Measurements from ENCODE around the gene PLGRKT. TPM values are rescaled to one million over a fixed set of nuclear protein-coding genes. Genes with fewer than 3 reads are reported as not detected.

Gene PLGRKT
- total and polyA plus RNA-seq, 2 experiments from 2014 or later = 28.3 to 40.3 TPM

DNA sequence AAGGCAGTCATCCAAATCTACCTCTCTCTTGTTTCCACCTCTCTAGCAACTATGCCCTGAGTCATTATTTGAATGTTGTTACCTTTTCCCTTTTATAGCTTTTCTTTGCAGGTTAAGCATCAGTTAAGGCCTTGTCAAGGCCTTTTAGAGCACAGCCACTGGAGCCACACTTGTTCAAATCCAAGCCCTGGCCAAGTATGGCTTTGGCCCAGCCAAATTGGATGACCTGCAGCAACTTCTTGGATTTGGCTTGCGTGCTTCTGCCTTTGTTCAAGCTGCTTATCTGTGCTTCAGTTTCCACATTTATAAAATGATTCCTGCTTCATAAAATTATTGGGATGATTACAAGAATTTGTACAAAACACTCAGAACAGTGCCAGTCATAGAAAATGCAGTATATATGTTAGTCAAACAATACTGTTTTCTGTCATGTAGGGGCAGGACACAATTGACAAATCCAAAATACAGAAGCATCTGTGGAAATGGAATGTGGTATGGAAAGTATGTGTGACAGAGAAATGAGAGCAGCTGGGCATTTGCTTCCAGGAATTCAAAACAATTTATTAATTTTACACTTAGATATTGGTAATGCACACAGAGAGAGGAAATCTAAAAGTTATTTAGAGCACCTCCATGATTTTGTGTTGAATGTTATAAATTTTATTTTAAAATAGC, 80.2 kb downstream of the PLGRKT start:
- DNase-seq = no peak
- no peaks in the 10 kb centered on the region for H3K27me3 ChIP-seq (replicated peaks; ENCODE audit: insufficient read depth)
- no peaks in the 10 kb centered on the region for H3K9me3 ChIP-seq (ENCODE audit: low read depth)
- no peak overlapping the region for H3K9ac ChIP-seq
- H3K9me2 ChIP-seq (ENCODE audit: insufficient read depth) = no peaks in the 10 kb centered on the region
- no peaks in the 10 kb centered on the region for H3F3A ChIP-seq (ENCODE audit: insufficient read depth)
- no peak overlapping the region for H3K27ac ChIP-seq
- no peak overlapping the region for H2AFZ ChIP-seq
- no peak for TF ChIP-seq EZH2 (IDR thresholded peaks at IDR 0.05; ENCODE audit: insufficient read depth, poor library complexity, severe bottlenecking)
- H4K20me1 ChIP-seq (ENCODE audit: insufficient read depth) = no peaks in the 10 kb centered on the region
- no peaks in the 10 kb centered on the region for H3K4me1 ChIP-seq (ENCODE audit: insufficient read depth)
- H3K4me3 ChIP-seq = no peak overlapping the region
- in situ Hi-C loops (cut with MboI) = no loop called here
- no peaks in the 10 kb centered on the region for H3K36me3 ChIP-seq (ENCODE audit: low read depth)
- 95 to 100% methylated on average over 1 of the region's 1 CpG for WGBS, 2 experiments (ENCODE audit: low coverage in 1 of 2, low lambda C conversion rate in 2 of 2, missing lambda C conversion rate in 2 of 2)
- no peaks in the 10 kb centered on the region for H3K79me2 ChIP-seq (ENCODE audit: insufficient read depth)
- H3K4me2 ChIP-seq (ENCODE audit: unreplicated experiment) = no peak overlapping the region

GRCh38 chr9:5355817-5356216, 81.9 kb downstream of the PLGRKT start:
- Histone ChIP-seq H3K9me3 (ENCODE audit: low read depth) (no peaks in the 10 kb centered on the region), H3K27me3 (replicated peaks; ENCODE audit: insufficient read depth) (no peaks in the 10 kb centered on the region), H3K36me3 (ENCODE audit: low read depth) (no peaks in the 10 kb centered on the region), H3K27ac (no peak overlapping the region), H4K20me1 (ENCODE audit: insufficient read depth) (no peaks in the 10 kb centered on the region), H2AFZ (no peak overlapping the region), H3K9ac (no peak overlapping the region), H3F3A (ENCODE audit: insufficient read depth) (no peaks in the 10 kb centered on the region), H3K4me1 (ENCODE audit: insufficient read depth) (no peaks in the 10 kb centered on the region), H3K9me2 (ENCODE audit: insufficient read depth) (no peaks in the 10 kb centered on the region), H3K4me2 (ENCODE audit: unreplicated experiment) (no peak overlapping the region), H3K4me3 (no peak overlapping the region), H3K79me2 (ENCODE audit: insufficient read depth) (no peaks in the 10 kb centered on the region)
- DNase-seq = no peak
- TF ChIP-seq EZH2phosphoT487 (IDR thresholded peaks at IDR 0.05; ENCODE audit: insufficient read depth, low read depth) (no peak), EZH2 (IDR thresholded peaks at IDR 0.05; ENCODE audit: insufficient read depth, poor library complexity, severe bottlenecking) (no peak)
- WGBS, 2 experiments (ENCODE audit: low coverage in 1 of 2, low lambda C conversion rate in 2 of 2, missing lambda C conversion rate in 2 of 2) = 91 to 97% methylated on average over 2 of the region's 2 CpGs
- in situ Hi-C loops (cut with MboI) = no loop called here

DNA sequence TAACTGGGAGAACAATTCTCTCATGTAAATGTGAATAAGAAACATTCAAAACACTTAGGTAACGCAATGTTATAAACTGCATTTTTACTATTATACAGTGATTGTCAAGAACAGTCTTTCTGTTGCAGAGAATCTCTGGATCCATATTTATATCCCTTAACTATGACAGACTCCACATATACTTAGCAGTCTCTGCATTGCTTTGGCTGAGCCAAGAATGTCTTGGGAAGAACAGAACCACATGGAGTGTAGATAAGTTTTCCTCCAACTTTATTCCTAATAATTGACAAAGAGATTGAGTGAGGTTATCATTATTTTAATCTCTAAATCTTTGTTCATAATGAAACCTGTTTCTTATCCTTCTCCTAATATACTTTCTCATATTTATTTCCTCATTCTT, 82.5 kb downstream of the PLGRKT start:
- H3K9me2 ChIP-seq (ENCODE audit: insufficient read depth) = no peaks in the 10 kb centered on the region
- H3K27ac ChIP-seq = no peak overlapping the region
- no peaks in the 10 kb centered on the region for H3F3A ChIP-seq (ENCODE audit: insufficient read depth)
- no peaks in the 10 kb centered on the region for H3K4me1 ChIP-seq (ENCODE audit: insufficient read depth)
- TF ChIP-seq EZH2phosphoT487 (IDR thresholded peaks at IDR 0.05; ENCODE audit: insufficient read depth, low read depth) = no peak
- no peak for TF ChIP-seq EZH2 (IDR thresholded peaks at IDR 0.05; ENCODE audit: insufficient read depth, poor library complexity, severe bottlenecking)
- H3K4me2 ChIP-seq (ENCODE audit: unreplicated experiment) = no peak overlapping the region
- no peaks in the 10 kb centered on the region for H4K20me1 ChIP-seq (ENCODE audit: insufficient read depth)
- 100% methylated on average over 1 of the region's 1 CpG for WGBS, 2 experiments (ENCODE audit: low coverage in 1 of 2, low lambda C conversion rate in 2 of 2, missing lambda C conversion rate in 2 of 2)
- in situ Hi-C loops (cut with MboI) = no loop called here
- H3K79me2 ChIP-seq (ENCODE audit: insufficient read depth) = no peaks in the 10 kb centered on the region
- no peaks in the 10 kb centered on the region for H3K9me3 ChIP-seq (ENCODE audit: low read depth)
- H3K36me3 ChIP-seq (ENCODE audit: low read depth) = no peaks in the 10 kb centered on the region
- no peak overlapping the region for H2AFZ ChIP-seq
- DNase-seq = no peak
- H3K27me3 ChIP-seq (replicated peaks; ENCODE audit: insufficient read depth) = no peaks in the 10 kb centered on the region
- H3K9ac ChIP-seq = no peak overlapping the region
- no peak overlapping the region for H3K4me3 ChIP-seq

DNA sequence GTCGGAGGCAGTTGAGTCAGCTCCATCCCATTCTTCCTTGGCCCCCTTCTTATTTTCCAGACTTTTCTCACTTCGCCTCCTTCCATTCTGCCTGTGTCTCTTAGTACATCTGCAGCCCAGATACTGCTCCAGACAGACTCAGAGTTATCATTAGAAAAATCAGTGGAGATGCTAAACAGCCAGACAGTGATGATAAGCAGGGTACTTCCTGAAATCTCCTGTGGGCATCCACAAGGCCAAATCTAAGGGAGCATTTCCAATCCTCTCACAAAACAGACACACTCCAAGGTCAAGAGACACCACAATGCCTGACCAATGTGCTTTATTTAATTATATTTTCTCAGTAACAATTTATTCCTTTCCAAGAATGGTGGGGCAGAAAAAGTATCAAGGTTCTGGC, 83.5 kb downstream of the PLGRKT start:
- TF ChIP-seq EZH2phosphoT487 (IDR thresholded peaks at IDR 0.05; ENCODE audit: insufficient read depth, low read depth) (no peak), EZH2 (IDR thresholded peaks at IDR 0.05; ENCODE audit: insufficient read depth, poor library complexity, severe bottlenecking) (no peak)
- 50 to 52% methylated on average over 2 of the region's 2 CpGs for WGBS, 2 experiments (ENCODE audit: low coverage in 1 of 2, low lambda C conversion rate in 2 of 2, missing lambda C conversion rate in 2 of 2)
- no peak overlapping the region for H3K27ac ChIP-seq
- no peaks in the 10 kb centered on the region for H3K36me3 ChIP-seq (ENCODE audit: low read depth)
- no peak overlapping the region for H3K9ac ChIP-seq
- in situ Hi-C loops (cut with MboI) = no loop called here
- no peaks in the 10 kb centered on the region for H3K27me3 ChIP-seq (replicated peaks; ENCODE audit: insufficient read depth)
- H3F3A ChIP-seq (ENCODE audit: insufficient read depth) = no peaks in the 10 kb centered on the region
- H3K4me2 ChIP-seq (ENCODE audit: unreplicated experiment) = no peak overlapping the region
- H3K4me3 ChIP-seq = no peak overlapping the region
- no peaks in the 10 kb centered on the region for H3K4me1 ChIP-seq (ENCODE audit: insufficient read depth)
- H2AFZ ChIP-seq = no peak overlapping the region
- no peaks in the 10 kb centered on the region for H3K9me3 ChIP-seq (ENCODE audit: low read depth)
- no peaks in the 10 kb centered on the region for H4K20me1 ChIP-seq (ENCODE audit: insufficient read depth)
- H3K9me2 ChIP-seq (ENCODE audit: insufficient read depth) = no peaks in the 10 kb centered on the region
- DNase-seq = no peak
- no peaks in the 10 kb centered on the region for H3K79me2 ChIP-seq (ENCODE audit: insufficient read depth)

All from GM23248 (cell line).